A673 (cell line): ENCODE results near the gene ARHGAP45.

Experiments used
- EZH2 ChIP-seq: fragments of 200-600 bp; sonication (generic); IDR thresholded peaks from 2 replicates; pipeline ENCODE4 v1.6.1; 2017; ENCODE audit warnings: borderline replicate concordance, low read depth, mild to moderate bottlenecking, mixed read lengths, antibody characterized with exemption, low read length; ENCODE audit not compliant: poor library complexity, severe bottlenecking
- TF ChIP-seq, protein P1 (sequence below): fragments of 300-800, 200-600 bp; sonication (generic); conservative IDR thresholded peaks from 2 replicates; pipeline ENCODE4 v1.5.1; 2017; ENCODE audit warnings: low read depth, mild to moderate bottlenecking, antibody characterized with exemption, low read length, moderate library complexity, mixed read lengths

DNA sequence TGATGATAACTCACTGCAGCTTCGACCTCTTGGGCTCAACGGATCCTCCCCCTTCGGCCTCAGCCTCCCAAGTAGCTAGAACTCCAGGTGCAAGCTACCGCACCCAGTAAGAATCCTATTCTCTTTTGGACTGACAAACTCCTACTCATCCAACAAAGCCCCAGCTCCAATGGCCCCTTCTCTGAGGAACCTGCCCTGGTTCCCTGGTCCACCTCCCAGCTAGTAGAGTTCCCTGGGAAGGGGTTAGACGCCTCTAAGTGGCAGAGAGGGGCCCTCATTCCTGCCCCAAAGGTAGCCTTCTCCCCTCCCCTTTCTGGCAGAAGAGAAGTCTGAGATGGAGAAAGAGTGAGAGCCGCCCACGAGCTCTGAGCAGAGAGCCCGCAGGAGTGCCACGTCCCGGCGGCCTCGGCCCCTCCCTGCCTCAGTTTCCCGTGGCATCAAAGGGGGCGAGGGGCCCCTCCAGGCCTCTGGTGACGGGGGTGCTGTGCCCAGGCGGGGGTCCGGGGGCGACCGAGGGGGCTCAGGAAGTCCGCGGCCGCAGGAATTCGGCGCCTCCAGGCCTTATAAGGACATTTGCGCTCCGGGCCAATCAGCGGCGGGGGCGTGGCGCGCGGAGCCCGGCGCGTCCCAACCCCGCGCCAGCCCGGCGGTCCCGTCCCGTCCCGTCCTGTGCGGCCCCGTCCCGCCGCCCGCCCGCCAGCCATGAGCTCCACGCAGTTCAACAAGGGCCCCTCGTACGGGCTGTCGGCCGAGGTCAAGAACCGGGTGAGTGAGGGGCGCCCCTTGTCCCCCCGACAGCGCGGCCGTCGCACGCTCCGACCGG, 40.8 kb upstream of the ARHGAP45 start, which contains the start of gene CNN2:
- TF ChIP-seq, protein P1, sequence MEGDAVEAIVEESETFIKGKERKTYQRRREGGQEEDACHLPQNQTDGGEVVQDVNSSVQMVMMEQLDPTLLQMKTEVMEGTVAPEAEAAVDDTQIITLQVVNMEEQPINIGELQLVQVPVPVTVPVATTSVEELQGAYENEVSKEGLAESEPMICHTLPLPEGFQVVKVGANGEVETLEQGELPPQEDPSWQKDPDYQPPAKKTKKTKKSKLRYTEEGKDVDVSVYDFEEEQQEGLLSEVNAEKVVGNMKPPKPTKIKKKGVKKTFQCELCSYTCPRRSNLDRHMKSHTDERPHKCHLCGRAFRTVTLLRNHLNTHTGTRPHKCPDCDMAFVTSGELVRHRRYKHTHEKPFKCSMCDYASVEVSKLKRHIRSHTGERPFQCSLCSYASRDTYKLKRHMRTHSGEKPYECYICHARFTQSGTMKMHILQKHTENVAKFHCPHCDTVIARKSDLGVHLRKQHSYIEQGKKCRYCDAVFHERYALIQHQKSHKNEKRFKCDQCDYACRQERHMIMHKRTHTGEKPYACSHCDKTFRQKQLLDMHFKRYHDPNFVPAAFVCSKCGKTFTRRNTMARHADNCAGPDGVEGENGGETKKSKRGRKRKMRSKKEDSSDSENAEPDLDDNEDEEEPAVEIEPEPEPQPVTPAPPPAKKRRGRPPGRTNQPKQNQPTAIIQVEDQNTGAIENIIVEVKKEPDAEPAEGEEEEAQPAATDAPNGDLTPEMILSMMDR = no peak
- no peak for TF ChIP-seq EZH2
